GM21381 (cell line): ENCODE results near the gene IL17C.
"Not testable (repeated sequence)": the region's sequence is repeated elsewhere in the genome, so short reads cannot be mapped to it uniquely, and the experiment has no call there.

ENCODE experiments used
- ATAC-seq: cut with Tn5 transposase; IDR thresholded peaks from one replicate; pipeline ENCODE4 v1.9.1; 2021; ENCODE audit warnings: mild to moderate bottlenecking, moderate library complexity; ENCODE audit not compliant: unreplicated experiment

The IL17C gene

DNA sequence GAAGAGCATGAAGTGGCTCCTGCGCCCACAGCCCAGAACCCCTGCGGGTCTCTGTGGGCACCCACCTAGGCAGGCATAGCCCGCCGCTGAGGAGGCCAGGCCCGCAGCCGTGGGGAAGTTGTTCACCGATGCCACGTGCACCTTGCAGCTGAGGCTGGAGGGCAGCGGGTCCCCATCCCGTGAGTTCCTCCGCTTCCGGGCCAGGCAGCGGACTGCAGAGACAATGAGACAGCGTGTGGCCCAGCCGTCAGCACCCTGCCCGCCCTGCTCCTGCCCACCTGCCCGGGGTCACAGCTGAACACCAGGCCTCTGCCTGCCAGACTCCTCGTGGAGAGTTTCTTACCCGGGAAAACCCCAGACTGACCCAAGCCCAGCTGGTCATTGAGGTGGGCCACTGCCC, 19.0 kb downstream of the IL17C start:
- ATAC-seq: no peak

DNA sequence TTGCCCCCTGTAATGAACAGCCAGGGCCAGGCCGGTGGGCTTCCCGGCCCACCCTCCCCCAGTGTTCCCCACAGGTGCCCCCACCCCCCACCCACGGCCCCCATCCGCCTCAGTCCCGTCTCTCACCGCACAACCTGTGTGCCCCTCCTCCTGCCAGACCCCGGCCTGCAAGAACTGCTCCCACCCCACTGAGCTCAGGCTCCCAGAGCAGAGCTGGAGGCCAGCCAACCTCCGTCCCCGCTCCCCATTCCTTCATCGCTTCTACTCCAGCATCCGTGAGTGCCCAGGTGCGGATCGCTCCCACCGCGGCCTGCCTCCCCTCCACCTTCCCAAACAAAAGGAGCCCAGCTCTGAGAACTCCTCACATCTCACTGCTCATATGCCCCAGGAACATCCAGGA, 20.3 kb downstream of the IL17C start:
- ATAC-seq: no peak

DNA sequence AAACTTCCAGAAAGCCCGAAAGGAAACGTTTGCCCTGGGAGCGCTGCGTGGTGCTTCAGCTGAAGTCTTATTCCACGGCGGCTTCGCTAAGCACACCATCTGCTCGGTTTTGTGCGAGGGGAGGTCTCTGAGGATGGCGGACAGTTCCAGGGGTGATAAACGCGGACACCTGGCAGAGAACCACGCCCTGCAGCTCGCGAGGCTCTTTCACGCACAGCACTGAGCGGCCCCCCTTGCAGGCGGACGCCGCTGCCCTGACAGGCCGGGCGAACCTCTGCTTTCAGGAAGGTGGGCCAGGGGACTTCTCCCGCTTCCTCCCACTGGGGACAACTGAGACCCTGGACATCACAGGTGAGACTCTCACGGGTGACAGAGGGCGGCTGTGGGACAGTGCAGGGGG, 20.8 kb downstream of the IL17C start:
- ATAC-seq: no peak

DNA sequence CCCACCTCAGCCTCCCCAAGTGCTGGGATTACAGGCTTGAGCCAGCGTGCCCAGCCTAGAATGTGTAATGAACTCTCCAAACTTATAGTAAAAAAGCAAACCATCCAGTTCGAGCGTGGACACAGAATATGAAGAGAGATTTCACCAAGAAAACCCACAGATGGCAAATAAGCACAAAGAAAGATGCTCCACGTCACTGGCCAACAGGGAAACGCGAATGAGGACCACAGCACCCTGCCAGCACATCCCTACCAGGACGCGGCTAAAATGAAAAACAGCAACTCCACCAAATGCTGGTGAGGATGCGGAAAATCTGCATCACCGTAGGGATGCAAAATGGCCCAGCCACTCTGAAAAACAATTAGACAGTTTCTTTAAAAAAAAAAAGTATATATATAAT, 23.1 kb downstream of the IL17C start:
- no peak for ATAC-seq

DNA sequence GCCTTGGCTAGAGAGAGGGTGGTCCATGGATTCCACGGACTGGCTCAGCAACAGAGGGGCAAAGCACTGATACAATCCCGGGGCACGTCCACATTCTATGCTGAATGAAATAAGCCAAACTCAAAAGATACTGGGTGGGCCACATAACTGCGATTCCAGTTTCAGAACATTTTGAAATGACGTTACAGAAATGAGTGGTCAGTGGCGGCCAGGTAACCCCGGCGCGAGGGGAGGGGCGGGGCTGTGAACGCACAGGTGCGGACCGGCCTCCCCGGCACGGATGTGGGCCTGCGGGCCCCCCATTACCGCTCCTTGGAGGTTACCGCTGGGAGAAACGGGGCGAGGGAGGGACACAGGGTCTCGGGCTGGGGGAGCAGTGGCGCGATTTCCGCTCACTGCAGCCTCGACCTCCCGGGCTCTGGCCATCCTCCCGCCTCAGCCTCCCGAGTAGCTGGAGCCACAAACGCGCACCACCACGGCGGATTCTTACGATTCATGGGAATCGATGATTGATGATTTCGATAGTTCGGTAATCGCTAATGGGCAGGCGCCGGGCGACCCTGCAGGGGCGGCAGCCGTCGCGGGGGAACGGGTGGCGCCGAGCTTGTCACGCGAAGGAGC, 24.0 kb downstream of the IL17C start:
- ATAC-seq: no peak

DNA sequence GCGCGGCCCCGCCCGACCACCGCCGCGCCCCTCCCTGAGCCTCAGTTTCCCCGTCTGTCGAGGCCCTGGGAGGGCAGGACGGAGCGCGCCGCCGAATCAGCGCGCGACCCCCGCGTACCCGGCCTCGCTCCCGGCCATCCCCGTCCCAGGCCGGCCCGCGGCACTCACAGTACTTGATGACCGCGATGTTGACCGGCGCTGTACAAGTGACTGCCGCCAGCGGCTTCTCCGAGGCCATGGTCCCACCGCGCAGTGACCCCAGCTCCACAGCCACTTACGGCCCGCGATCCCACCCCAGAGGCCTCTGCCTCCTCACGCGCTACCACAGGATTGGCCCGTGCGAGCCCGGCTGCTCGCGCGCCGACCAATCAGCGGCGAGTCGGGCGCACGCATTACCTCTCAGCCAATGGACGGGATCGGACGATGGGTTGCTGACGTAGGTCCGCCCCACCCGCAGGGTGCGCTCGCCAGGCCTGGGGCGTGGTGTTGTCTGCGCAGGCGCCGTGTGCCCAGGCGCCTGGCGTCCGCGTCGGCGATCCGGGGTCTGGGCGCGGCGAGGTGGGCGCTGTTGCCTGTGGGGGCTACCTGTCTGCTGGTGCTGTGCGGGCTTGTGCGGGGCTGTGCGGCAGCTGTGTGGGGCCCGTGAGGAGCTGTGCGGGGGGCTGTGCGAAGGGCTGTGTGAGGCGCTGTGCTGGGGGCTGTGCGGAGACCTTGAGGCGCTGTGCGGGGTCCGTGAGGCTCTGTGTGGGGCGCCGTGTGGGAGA, 24.7 kb downstream of the IL17C start, which contains the start of gene MVD:
MVD (minus strand) TSS at position 249 of the 764 bp plus-strand sequence; CDS start at position 238, 11 bp downstream.
- peak; percentile 95 for ATAC-seq

DNA sequence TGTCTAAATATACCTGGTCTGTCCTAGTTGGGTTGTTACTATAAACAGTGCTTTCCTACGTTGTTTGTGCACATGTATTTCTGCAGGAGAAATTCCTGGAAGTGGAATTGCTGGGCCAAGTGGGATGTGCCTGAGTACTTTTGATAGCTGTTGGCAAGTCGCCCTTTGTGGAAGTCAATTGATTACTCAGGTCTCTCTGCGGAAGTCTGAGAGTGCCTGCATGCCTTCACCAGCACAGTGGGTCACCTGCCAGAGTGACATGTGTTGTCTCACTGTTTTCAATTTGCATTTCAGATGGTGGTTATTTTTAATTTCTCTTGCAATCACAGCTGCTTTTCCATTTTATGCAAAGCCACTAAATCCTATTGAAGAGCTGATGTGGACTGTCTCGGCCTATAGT, 26.8 kb downstream of the IL17C start:
- ATAC-seq: no peak

DNA sequence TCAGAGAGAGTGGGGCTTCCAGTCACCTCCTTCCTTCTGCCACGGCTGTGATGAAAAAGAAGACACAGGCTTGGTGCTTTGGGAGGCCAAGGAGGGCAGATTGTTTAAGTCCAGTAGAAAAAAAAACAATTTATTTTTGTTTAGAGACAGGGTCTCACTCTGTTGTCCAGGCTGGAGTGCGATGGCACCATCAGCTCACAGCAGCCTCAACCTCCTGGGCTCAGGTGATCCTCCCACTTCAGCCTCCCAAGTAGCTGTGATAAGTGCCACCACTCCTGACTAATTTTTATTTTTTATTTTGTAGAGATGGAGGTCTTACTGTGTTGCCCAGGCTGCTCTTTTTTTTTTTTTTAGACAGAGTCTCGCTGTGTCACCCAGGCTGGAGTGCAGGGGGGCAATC, 27.2 kb downstream of the IL17C start:
- ATAC-seq: no peak

DNA sequence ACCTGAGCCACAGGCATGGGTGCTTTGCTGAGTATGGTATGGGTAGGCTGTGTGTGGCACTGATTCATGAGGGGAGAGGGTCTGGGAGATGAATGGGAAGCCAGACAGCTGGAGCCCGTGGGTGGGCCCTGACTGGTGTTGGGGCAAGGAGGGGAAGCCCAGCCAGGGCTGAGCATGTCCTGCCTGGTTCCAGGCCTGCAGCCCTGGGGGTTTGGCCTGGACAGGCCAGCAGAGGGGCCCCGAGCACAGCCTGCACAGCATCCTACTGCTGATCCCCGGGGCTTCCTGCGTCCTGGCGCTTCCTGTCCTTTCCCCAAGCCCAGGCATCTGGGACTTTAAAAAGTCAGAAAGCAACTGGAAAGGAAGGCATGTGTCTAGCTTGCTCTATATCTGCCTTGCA, 29.1 kb downstream of the IL17C start:
- no peak for ATAC-seq

DNA sequence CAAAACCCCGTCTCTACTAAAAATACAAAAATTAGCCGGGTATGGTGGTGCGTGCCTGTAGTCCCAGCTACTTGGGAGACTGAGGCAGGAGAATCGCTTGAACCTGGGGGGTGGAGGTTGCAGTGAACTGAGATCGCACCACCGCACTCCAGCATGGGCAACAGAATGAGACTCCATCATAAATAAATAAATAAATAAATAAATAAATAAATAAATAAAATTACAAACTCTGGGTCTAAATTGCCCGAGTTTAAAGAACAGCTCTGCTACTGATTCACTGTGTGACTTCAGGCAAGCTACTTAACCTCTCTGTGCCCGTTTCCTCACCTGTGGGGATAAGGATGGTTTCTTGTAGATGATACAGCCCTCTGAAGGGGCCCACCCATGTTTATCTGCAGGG, 31.1 kb downstream of the IL17C start:
- ATAC-seq: not testable (repeated sequence)

DNA sequence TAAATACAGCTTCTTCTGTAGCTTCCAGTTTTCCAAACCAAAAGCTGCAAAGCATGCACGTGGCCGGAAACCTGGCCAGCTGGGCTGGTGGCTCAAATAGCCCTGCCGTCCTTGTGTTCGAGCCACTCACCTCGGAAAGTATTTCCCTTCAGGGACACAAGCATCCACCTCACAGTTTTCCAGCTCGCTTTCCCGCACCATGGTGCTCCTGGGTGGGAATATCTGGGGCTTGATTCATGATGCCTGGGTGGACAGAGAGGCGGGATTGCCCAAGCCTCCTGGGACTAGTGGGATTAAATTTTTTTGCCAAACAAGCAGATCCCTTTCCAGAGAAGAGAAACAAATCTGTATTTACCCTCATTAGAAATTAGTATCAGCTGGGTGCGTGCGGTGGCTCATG, 31.6 kb downstream of the IL17C start:
- ATAC-seq: no peak

DNA sequence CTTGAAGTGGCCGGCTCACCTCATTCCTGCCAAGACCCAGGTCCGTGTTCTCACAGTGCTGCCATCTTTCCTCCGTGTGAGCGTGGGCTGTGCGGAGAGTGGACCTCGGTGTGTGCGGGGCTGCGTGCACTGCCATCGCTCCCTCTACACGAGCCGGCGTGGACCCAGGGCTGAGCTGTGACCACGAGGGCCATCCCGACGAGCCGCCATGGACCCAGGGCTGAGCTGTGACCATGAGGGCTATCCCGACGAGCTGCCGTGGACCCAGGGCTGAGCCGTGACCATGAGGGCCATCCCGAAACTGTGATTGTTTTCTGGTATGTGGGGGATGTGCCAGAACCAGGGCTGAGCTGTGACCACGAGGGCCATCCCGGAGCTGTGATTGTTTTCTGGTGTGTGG, 33.4 kb downstream of the IL17C start:
- ATAC-seq: no peak

DNA sequence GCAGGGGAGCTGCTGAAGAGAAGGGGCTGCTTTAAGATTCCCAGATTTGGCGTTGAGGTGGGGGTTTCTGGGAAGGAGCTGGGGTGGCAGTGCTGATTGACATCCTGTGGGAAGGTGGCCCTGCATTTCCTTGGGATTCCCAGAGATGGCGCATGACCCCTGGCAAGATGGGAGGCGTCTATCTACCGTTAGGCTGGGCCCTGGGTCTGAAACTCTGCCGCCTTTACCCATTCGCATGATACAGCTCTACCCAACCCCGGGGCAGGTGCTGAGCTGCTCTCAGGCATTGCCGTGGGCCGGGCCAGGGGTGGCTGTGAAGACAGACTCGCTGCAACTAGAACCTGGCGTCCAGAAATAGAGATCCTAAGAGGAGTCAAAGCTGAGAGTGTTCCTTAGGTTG, 34.4 kb downstream of the IL17C start:
- ATAC-seq: no peak

DNA sequence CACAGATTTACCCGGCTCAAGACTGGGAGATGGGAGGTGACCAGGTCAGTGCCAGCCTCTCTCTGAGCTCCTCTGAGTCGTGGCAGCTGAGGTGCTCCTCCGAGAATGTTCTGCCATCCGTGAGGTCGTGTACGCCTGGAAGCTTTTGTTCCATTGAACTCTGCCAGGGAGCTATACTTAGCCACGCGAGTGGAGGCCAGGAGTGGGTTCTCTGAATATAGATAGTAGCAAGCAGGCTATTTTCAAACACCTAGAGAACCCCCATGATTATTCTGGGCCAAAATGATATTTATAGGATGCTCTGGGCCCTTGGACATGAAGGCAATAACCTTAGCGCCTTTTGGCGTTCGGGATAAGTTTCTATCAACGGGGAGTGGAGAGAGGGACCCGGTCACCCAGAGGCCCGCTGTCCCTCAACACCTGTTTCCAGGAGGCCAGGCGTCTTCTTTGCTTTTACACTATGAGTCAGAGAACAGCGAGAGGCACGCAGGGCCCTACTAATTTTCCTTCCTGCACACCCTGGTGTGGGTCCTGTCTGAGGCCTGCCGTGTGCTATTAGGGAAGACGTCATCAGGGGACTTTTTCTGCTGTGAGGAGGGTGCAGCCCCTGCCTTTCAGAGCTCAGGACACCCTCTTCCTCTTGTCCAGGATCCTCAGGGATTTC, 35.5 kb downstream of the IL17C start:
- no peak for ATAC-seq

DNA sequence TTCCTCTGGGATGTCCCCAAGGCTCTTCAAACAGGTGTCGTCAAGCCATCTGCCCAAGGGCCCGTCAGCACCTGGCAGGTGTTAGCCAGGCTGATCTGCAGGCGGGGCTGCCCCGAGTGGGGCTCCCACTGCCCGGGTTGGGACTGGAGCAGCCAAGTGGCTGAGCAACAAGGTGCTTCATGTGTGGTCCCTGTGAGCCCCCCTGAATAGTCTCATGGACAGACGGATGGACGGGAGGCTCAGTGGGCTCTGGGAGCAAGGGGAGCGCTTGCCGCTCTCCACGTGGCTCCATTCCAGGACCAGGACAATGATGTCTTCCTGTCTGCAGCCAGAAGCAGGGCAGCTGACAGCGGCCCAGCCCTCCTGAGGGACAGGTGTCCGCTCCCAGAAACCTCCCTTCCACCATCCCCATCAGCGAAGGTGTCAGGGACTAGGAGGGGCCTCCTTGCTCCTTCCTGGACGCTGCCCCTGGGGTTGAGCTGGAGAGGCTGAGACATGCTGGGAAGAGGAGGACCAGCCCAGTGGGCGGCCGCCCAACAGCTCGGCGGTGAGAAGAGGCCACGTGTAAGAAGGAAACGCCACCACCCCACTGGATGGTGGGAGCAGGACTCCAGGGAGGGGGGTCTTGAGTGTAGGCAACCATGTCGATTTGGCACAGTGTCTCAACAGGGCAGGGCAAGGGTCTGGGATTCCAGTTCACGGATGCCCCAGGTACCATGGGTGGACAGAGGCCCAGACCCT, 38.3 kb downstream of the IL17C start:
- ATAC-seq: no peak

DNA sequence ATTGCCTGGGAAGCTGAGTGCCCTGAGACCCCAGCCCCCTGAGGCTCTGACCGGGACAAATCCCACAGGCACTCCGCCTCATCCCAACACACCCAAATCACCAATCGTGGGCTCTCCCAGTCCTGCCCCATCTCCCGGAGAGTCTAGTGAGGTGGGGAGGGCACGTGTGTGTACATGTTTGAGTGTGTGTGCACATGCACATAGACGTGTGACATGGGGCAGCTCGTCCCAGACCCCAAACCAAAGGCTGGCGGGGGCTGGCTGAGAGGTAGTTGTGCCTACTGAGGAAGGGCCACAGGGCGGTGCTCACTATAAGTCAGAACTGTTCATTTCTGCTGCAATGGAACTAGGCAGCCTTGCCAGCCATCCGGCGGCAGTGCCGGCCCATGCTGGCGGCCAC, 39.3 kb downstream of the IL17C start:
- ATAC-seq: no peak

DNA sequence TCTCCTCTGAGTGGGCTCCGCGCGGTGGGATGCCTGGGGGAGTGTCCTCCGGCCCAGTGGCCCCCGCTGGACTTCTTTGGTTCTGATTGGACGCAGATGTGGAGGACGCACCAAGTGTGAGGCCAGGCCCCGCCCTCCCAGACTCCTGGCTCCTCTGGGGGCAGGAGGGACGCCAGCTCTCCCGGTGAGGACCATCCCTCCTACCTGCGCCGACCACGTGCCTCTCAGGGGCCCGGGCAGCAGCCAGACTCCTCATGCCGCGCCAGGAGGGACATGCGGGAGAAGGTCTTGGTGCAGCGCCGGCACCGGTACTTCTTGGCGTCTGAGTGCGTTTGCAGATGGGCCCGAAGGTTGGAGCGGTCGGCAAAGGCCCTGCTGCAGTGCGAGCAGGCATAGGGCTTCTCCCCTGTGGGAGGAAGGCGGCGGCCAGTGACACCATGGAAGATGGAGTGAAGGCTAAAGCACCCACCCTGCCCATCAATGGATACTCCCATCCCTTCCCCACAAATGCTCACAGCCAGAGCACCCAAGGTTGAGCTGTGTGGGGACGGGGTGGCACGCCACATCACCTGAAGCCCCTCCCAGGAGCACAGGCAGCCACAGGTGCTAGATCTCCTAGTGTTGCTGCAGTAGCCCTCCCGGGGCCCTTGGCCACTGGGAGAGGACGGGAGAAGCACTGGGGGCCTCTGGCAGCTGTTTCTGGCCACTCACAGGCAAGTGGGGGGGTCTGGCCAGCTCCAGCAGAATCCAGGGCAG, 40.0 kb downstream of the IL17C start:
- no peak for ATAC-seq

DNA sequence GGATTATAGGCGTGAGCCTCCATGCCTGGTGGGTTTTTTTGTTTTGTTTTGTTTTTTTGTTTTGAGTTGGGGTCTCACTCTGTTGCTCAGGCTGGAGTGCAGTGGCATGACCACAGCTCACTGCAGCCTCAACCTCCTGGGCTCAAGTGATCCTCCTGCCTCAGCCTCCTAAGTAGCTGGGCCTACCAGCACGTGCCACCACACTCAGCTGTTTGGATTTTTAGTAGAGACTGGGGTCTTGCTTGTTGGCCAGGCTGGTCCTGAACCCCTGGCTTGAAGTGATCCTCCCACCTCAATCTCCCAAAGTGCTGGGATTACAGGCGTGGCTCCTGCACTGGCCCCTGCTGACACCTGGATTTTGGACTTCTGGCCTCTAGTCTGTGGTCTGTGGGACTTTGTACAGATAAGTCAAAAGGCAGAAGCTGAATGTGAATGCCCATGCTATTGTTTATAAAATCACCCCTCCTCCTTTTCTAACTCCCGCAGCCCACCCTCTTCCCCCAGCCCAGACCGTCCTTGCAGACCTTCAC, 42.2 kb downstream of the IL17C start:
- ATAC-seq: no peak

DNA sequence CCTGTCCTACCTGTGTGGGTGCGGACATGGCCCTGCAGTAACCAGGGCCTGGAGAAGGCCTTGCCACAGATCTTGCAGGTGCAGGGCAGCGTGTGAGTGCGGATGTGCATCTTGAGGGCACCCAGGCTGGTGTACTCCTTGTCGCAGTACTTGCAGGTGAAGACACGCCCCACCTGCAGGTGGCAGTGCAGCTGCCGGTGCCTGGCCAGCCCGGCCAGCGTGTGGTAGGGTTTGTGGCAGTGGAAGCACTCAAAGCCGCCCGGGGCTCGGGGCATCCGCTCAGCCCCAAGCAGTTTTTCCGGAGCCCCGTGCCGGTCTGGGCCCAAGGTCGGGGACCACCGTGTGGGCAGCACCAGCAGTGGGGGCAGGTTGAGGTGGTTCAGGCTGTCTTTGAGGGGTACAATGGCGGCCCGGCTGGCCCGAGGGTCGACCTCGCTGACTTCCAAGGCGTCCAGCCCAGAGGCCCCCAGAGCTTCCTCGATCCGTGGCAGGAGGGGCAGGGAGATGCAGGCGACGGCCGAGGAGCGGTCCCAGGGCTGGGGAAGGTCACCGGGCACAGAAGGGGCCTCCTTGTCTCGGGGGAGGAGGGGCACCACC, 42.8 kb downstream of the IL17C start:
- peak; percentile 7 for ATAC-seq
